Mammary epithelial cell (primary cell): ENCODE results near the gene RPS8.

Source experiments
- EZH2 ChIP-seq: IDR thresholded peaks from 2 replicates; pipeline ENCODE4 v1.6.1; 2012; ENCODE audit warnings: low read length, inconsistent platforms, borderline replicate concordance
- TF ChIP-seq, protein P1 (sequence below), 2 donors: IDR thresholded peaks in 1 of 2; conservative IDR thresholded peaks in 1 of 2; 2 replicates each; pipeline ENCODE4 v1.5.1; 2011 to 2012; ENCODE audit warnings: inconsistent platforms in 2 of 2, low read length in 2 of 2, mild to moderate bottlenecking in 2 of 2, control low read depth in 1 of 2, low read depth in 1 of 2; ENCODE audit not compliant: insufficient read depth in 1 of 2; ENCODE audit errors: extremely low read depth in 1 of 2

DNA sequence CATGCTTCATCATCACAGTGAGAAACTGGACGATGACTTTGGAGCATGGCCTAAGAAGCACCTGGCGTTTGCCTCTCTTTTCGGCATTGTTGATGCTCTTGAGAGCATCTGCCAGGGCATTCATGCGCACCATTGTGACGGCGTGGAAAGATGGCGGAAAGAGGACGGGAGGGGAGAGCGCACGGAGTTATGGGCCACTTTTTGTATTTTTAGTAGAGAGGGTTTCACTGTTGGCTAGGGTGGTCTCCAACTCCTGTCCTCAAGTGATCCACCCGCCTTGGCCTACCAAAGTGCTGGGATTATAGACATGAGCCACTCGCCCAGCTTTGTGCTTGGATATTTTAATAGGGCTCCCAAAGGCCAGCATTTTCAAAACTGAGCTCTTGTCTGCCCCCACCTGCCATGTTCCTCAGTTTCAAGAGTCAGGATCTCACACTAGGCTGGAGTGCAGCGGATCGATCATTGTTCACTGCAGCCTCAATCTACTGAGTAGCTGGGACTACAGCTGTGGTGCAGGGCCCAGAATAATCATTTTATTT is 5.3 kb downstream of the RPS8 start:
- TF ChIP-seq, protein P1, sequence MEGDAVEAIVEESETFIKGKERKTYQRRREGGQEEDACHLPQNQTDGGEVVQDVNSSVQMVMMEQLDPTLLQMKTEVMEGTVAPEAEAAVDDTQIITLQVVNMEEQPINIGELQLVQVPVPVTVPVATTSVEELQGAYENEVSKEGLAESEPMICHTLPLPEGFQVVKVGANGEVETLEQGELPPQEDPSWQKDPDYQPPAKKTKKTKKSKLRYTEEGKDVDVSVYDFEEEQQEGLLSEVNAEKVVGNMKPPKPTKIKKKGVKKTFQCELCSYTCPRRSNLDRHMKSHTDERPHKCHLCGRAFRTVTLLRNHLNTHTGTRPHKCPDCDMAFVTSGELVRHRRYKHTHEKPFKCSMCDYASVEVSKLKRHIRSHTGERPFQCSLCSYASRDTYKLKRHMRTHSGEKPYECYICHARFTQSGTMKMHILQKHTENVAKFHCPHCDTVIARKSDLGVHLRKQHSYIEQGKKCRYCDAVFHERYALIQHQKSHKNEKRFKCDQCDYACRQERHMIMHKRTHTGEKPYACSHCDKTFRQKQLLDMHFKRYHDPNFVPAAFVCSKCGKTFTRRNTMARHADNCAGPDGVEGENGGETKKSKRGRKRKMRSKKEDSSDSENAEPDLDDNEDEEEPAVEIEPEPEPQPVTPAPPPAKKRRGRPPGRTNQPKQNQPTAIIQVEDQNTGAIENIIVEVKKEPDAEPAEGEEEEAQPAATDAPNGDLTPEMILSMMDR (conservative IDR thresholded peaks at IDR 0.05 in 1 of 2, IDR thresholded peaks at IDR 0.05 in 1 of 2; ENCODE audit: extremely low read depth in 1 of 2, insufficient read depth in 1 of 2, low read depth in 1 of 2, low read length in 2 of 2): no peak
- no peak for TF ChIP-seq EZH2
